GM12878 (cell line): ENCODE measurements around the gene DCTN2. TPM values are rescaled to one million over a fixed set of nuclear protein-coding genes. Genes with fewer than 3 reads are reported as not detected.

Experiments used
- BRCA1 ChIP-seq: IDR thresholded peaks from 2 replicates; pipeline ENCODE4 v1.6.1; 2011; ENCODE audit warnings: low read depth, low read length, improper control_type of control experiment
- HCFC1 ChIP-seq: fragments of 150-350 bp; IDR thresholded peaks from 2 replicates; pipeline ENCODE4 v1.6.1; 2014; ENCODE audit warnings: low read length
- HDGF ChIP-seq: fragments of 450-650 bp; IDR thresholded peaks from 2 replicates; pipeline ENCODE4 v1.6.1; 2016; ENCODE audit warnings: antibody characterized with exemption
- IKZF2 ChIP-seq, 2 experiments: fragments of 450-650 bp; IDR thresholded peaks; 2 replicates each; pipeline ENCODE4 v1.6.1; 2017; ENCODE audit warnings: mild to moderate bottlenecking in 2 of 2, moderate library complexity in 2 of 2
- IRF4 ChIP-seq: IDR thresholded peaks from 2 replicates; pipeline ENCODE4 v1.6.1; 2011; ENCODE audit warnings: low read depth, low read length
- KDM1A ChIP-seq: fragments of 200-600 bp; sonication (generic); IDR thresholded peaks from 2 replicates; pipeline ENCODE4 v1.6.1; 2016; ENCODE audit warnings: borderline replicate concordance
- MEF2B ChIP-seq: fragments of 450-650 bp; IDR thresholded peaks from 2 replicates; pipeline ENCODE4 v1.6.1; 2018; ENCODE audit warnings: mild to moderate bottlenecking, moderate library complexity; ENCODE audit not compliant: partially characterized antibody, poor library complexity, severe bottlenecking
- MTA2 ChIP-seq: fragments of 450-650 bp; IDR thresholded peaks from 2 replicates; pipeline ENCODE4 v1.6.1; 2016; ENCODE audit warnings: low read depth, mild to moderate bottlenecking, moderate library complexity
- NBN ChIP-seq: fragments of 450-650 bp; IDR thresholded peaks from 2 replicates; pipeline ENCODE4 v1.6.1; 2016
- RAD21 ChIP-seq: IDR thresholded peaks from 2 replicates; pipeline ENCODE4 v1.6.1; 2011; ENCODE audit warnings: mild to moderate bottlenecking, low read depth, low read length, moderate library complexity; ENCODE audit not compliant: insufficient read depth
- RAD51 ChIP-seq: fragments of 450-650 bp; IDR thresholded peaks from 2 replicates; pipeline ENCODE4 v1.6.1; 2016; ENCODE audit warnings: moderate library complexity, mild to moderate bottlenecking, inconsistent platforms
- SIN3A ChIP-seq: IDR thresholded peaks from 2 replicates; pipeline ENCODE4 v1.6.1; 2012; ENCODE audit warnings: low read depth, low read length, improper control_type of control experiment
- SMARCA5 ChIP-seq: fragments of 450-650 bp; IDR thresholded peaks from 2 replicates; pipeline ENCODE4 v1.6.1; 2017; ENCODE audit warnings: mild to moderate bottlenecking
- YY1 ChIP-seq: IDR thresholded peaks from 2 replicates; pipeline ENCODE4 v1.6.1; 2011; ENCODE audit warnings: low read depth, mild to moderate bottlenecking, low read length
- polyA plus RNA-seq, 11 experiments: library from polyadenylated mRNA; depleted of rRNA in 4 of 11; unstranded in 6 of 11; stranded (reverse) in 5 of 11; fragments of >200 nt; fragmentation: Nextera tagmentation in 4 of 11; fragmentation: Illumina TruSeq in 1 of 11; extraction: Ambion mirVana in 4 of 11; extraction: Trizol in 1 of 11; gene quantifications; 1 replicate in 1 of 11; 2 replicates in 10 of 11; pipeline versions ENCODE4 v1.2.1 to v1.2.3, GENCODE V29; 2011 to 2016; ENCODE audit warnings: inconsistent platforms in 2 of 11, missing spikeins in 2 of 11, low read depth in 1 of 11
- total RNA-seq, 4 experiments: library from RNA; depleted of rRNA in 3 of 4; stranded (reverse); fragments of >200 nt in 3 of 4; fragmentation: Illumina TruSeq in 1 of 4; extraction: Trizol in 1 of 4; gene quantifications; 2 replicates each; pipeline versions ENCODE4 v1.2.1 to v1.2.3, GENCODE V29; 2013 to 2021
- TF ChIP-seq, protein P1 (sequence below): fragments of 450-650 bp; IDR thresholded peaks from 2 replicates; pipeline ENCODE4 v1.6.1; 2018; ENCODE audit warnings: mild to moderate bottlenecking, low read depth, moderate library complexity; ENCODE audit not compliant: partially characterized antibody
- TF ChIP-seq, protein P2 (sequence below): fragments of 150-350 bp; IDR thresholded peaks from 2 replicates; pipeline ENCODE4 v1.6.1; 2014; ENCODE audit warnings: mild to moderate bottlenecking, low read depth, low read length
- TF ChIP-seq, protein P3 (sequence below): fragments of 450-650 bp; formaldehyde crosslinking; IDR thresholded peaks from 2 replicates; pipeline ENCODE4 v1.4.0; 2022; ENCODE audit warnings: mild to moderate bottlenecking, moderate library complexity
- TF ChIP-seq, protein P4 (sequence below): fragments of 450-650 bp; IDR thresholded peaks from 2 replicates; pipeline ENCODE4 v1.6.1; 2017; ENCODE audit warnings: mild to moderate bottlenecking, moderate library complexity

DCTN2 gene
- total and polyA plus RNA-seq, 10 of the 15 experiments (the other 5 are each of a cell fraction or from before 2014, with no cell fraction given) = 32.3 to 171 (median 100) TPM

DNA sequence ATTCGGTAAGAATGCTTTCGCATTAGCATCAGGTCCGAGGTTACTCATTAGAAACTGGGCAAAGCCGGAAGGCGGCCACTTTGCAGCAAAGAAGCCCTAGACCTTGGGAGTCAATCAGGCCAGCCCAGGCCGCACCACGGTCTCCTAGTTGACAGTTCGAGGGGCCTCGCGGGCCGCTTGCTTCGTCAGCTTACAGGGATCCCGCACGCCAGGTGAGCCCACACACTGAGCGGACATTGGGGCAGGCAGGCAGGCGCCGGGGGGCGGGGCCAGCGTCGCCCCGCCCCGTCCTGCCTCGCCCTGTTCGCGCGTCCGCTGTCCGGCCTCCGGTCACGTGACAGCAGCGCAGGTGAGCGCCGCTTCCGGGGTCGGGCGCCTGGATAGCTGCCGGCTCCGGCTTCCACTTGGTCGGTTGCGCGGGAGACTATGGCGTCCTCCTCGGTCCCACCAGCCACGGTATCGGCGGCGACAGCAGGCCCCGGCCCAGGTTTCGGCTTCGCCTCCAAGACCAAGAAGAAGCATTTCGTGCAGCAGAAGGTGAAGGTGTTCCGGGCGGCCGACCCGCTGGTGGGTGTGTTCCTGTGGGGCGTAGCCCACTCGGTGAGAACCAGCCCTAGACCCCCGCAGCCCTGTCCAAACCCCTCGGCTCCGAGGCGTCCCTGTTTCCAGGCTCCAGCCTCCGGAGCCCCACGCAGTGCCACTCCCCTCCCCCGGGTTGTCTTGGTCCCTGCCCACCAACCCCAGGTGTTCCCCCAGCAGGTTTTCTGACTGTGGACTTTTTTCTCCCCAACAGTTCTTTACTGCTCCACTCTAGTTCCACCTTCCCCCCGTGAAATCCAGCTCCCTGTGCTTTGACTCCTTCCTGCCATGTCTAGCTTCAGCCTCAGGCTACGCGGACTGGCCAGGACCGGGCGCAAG is 44.1 kb upstream of the DCTN2 start, which contains the start of gene PIP4K2C (continued):
- TF ChIP-seq, protein P1, sequence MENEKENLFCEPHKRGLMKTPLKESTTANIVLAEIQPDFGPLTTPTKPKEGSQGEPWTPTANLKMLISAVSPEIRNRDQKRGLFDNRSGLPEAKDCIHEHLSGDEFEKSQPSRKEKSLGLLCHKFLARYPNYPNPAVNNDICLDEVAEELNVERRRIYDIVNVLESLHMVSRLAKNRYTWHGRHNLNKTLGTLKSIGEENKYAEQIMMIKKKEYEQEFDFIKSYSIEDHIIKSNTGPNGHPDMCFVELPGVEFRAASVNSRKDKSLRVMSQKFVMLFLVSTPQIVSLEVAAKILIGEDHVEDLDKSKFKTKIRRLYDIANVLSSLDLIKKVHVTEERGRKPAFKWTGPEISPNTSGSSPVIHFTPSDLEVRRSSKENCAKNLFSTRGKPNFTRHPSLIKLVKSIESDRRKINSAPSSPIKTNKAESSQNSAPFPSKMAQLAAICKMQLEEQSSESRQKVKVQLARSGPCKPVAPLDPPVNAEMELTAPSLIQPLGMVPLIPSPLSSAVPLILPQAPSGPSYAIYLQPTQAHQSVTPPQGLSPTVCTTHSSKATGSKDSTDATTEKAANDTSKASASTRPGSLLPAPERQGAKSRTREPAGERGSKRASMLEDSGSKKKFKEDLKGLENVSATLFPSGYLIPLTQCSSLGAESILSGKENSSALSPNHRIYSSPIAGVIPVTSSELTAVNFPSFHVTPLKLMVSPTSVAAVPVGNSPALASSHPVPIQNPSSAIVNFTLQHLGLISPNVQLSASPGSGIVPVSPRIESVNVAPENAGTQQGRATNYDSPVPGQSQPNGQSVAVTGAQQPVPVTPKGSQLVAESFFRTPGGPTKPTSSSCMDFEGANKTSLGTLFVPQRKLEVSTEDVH = no peak
- TF ChIP-seq RAD21 (no peak), HDGF (no peak), HCFC1 (peak; percentile 37; the same call in 1 of the 2 replicates), BRCA1 (no peak), RAD51 (peak; percentile 97), IRF4 (no peak), SIN3A (peak; percentile 93), YY1 (peak; percentile 80), MEF2B (no peak), IKZF2 (IDR thresholded peaks at IDR 0.05) (no peak), KDM1A (no peak), NBN (0 out of 2 replicates have a peak, but pooled peaks have one; percentile 44), SMARCA5 (0 out of 2 replicates have a peak, but pooled peaks have one; percentile 40), MTA2 (no peak)
- TF ChIP-seq, protein P2, sequence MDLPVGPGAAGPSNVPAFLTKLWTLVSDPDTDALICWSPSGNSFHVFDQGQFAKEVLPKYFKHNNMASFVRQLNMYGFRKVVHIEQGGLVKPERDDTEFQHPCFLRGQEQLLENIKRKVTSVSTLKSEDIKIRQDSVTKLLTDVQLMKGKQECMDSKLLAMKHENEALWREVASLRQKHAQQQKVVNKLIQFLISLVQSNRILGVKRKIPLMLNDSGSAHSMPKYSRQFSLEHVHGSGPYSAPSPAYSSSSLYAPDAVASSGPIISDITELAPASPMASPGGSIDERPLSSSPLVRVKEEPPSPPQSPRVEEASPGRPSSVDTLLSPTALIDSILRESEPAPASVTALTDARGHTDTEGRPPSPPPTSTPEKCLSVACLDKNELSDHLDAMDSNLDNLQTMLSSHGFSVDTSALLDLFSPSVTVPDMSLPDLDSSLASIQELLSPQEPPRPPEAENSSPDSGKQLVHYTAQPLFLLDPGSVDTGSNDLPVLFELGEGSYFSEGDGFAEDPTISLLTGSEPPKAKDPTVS = no peak
- TF ChIP-seq, protein P3, sequence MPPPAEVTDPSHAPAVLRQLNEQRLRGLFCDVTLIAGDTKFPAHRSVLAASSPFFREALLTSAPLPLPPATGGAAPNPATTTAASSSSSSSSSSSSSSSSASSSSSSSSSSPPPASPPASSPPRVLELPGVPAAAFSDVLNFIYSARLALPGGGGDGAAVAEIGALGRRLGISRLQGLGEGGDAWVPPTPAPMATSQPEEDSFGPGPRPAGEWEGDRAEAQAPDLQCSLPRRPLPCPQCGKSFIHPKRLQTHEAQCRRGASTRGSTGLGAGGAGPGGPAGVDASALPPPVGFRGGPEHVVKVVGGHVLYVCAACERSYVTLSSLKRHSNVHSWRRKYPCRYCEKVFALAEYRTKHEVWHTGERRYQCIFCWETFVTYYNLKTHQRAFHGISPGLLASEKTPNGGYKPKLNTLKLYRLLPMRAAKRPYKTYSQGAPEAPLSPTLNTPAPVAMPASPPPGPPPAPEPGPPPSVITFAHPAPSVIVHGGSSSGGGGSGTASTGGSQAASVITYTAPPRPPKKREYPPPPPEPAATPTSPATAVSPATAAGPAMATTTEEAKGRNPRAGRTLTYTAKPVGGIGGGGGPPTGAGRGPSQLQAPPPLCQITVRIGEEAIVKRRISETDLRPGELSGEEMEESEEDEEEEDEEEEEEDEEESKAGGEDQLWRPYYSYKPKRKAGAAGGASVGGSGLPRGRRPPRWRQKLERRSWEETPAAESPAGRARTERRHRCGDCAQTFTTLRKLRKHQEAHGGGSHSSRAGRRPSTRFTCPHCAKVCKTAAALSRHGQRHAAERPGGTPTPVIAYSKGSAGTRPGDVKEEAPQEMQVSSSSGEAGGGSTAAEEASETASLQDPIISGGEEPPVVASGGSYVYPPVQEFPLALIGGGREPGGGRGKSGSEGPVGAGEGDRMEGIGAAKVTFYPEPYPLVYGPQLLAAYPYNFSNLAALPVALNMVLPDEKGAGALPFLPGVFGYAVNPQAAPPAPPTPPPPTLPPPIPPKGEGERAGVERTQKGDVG (CRISPR knock-in tag) = peak; percentile 87; the same call in 1 of the 2 replicates
- TF ChIP-seq, protein P4, sequence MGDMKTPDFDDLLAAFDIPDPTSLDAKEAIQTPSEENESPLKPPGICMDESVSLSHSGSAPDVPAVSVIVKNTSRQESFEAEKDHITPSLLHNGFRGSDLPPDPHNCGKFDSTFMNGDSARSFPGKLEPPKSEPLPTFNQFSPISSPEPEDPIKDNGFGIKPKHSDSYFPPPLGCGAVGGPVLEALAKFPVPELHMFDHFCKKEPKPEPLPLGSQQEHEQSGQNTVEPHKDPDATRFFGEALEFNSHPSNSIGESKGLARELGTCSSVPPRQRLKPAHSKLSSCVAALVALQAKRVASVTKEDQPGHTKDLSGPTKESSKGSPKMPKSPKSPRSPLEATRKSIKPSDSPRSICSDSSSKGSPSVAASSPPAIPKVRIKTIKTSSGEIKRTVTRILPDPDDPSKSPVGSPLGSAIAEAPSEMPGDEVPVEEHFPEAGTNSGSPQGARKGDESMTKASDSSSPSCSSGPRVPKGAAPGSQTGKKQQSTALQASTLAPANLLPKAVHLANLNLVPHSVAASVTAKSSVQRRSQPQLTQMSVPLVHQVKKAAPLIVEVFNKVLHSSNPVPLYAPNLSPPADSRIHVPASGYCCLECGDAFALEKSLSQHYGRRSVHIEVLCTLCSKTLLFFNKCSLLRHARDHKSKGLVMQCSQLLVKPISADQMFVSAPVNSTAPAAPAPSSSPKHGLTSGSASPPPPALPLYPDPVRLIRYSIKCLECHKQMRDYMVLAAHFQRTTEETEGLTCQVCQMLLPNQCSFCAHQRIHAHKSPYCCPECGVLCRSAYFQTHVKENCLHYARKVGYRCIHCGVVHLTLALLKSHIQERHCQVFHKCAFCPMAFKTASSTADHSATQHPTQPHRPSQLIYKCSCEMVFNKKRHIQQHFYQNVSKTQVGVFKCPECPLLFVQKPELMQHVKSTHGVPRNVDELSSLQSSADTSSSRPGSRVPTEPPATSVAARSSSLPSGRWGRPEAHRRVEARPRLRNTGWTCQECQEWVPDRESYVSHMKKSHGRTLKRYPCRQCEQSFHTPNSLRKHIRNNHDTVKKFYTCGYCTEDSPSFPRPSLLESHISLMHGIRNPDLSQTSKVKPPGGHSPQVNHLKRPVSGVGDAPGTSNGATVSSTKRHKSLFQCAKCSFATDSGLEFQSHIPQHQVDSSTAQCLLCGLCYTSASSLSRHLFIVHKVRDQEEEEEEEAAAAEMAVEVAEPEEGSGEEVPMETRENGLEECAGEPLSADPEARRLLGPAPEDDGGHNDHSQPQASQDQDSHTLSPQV = no peak
